ENCODE results near the gene RINT1.

DNA sequence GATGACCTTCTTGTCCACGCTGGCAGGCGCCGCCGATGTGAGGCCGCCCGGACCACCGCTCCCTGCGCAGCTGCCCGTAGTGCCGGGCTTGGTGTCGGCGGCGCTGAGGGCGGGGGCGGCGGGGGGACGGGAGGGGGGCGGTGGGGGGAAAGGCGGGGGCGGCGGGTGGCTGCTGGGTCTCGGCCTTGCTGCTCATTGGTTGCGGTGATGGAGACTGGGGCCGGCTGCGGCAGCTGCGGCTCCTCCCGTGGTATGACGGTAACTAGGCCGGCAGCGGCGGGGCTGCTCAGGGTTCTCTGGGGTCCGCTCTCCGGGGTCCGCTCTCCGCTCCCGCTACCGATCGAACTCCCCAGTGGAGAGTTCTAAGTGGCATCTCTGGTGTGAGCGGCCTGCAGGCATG, 51.1 kb downstream of the RINT1 start:
- no peak for TF ChIP-seq CTCF (IDR thresholded peaks at IDR 0.05)
- no peak for TF ChIP-seq POLR2AphosphoS5 (IDR thresholded peaks at IDR 0.05; ENCODE audit: low read depth, low read length)
- TF ChIP-seq REST (IDR thresholded peaks at IDR 0.05; ENCODE audit: insufficient read depth in 1 of 2, low read depth in 2 of 2, low read length in 1 of 2) = no peak
- no peak for TF ChIP-seq SIN3A (IDR thresholded peaks at IDR 0.05; ENCODE audit: borderline replicate concordance, insufficient read depth, low read depth, low read length)
